SKM-1 (cell line): ENCODE results near the gene YIPF7.

Experiments used
- DNase-seq: peaks from one replicate; lab custom pipeline; 2025; ENCODE audit not compliant: unreplicated experiment; lab: John Stamatoyannopoulos, UW

Gene YIPF7

GRCh38 chr4:44629280-44629866 lies 22.1 kb downstream of the YIPF7 start:
- DNase-seq, result peak; percentile 16

GRCh38 chr4:44623676-44624075 lies 27.7 kb downstream of the YIPF7 start:
- no peak for DNase-seq

GRCh38 chr4:44616621-44617020 lies 34.8 kb downstream of the YIPF7 start:
- DNase-seq, result no peak

GRCh38 chr4:44583393-44583792 lies 68.0 kb downstream of the YIPF7 start:
- no peak for DNase-seq

- no peak for DNase-seq
Observed at GRCh38 chr4:44580231-44580630, 71.2 kb downstream of the YIPF7 start.

- DNase-seq, result no peak
Observed at GRCh38 chr4:44578954-44579353, 72.5 kb downstream of the YIPF7 start.
